Ovary (tissue), 3 donors: Measurements from ENCODE around the gene SMURF1.
"Not testable (repeated sequence)": the region's sequence is repeated elsewhere in the genome, so short reads cannot be mapped to it uniquely, and the experiment has no call there.

Experiments
- CTCF ChIP-seq, 3 donors: fragments of 450-650 bp in 2 of 3; fragments of 200-600 bp in 1 of 3; IDR thresholded peaks; one replicate each; pipeline versions ENCODE4 v1.5.1 to v1.8.0; 2016 to 2022; ENCODE audit warnings: antibody characterized with exemption in 3 of 3, mild to moderate bottlenecking in 1 of 3
- POLR2A ChIP-seq: fragments of 450-650 bp; IDR thresholded peaks from one replicate; pipeline ENCODE4 v1.6.1; 2017; ENCODE audit warnings: antibody characterized with exemption, mild to moderate bottlenecking, moderate library complexity
- donor health status: DM: no; HTN: no; CAD: no.

- TF ChIP-seq CTCF (IDR thresholded peaks at IDR 0.05); POLR2A: not testable (repeated sequence)
Measured at GRCh38 chr7:99163669-99164068, 19.8 kb upstream of the SMURF1 start.
